Mucosa of descending colon (tissue), 3 donors: ENCODE measurements around the gene UCHL1. TPM values are rescaled to one million over a fixed set of nuclear protein-coding genes. Genes with fewer than 3 reads are reported as not detected.
A peak's percentile ranks its signal among the peaks of the same experiment; 100 is the strongest.
"Not testable (repeated sequence)": the region's sequence is repeated elsewhere in the genome, so short reads cannot be mapped to it uniquely, and the experiment has no call there.

Experiments
- ATAC-seq: fragments of 200-7000 bp; cut with Tn5 transposase; one replicate; pipeline ENCODE4 v1.9.1; 2020; ENCODE audit warnings: mild to moderate bottlenecking, moderate library complexity
- DNase-seq, 3 donors: peaks; one replicate each; pipeline ENCODE4 v3.0.0-alpha.2; 2020
- H3K36me3 ChIP-seq: fragments of 200-600 bp; one replicate; pipeline ENCODE4 v1.8.0; 2021; ENCODE audit warnings: low read depth, mild to moderate bottlenecking
- H3K4me1 ChIP-seq: fragments of 200-600 bp; one replicate; pipeline ENCODE4 v1.8.0; 2021; ENCODE audit warnings: low read depth, mild to moderate bottlenecking
- H3K4me3 ChIP-seq: fragments of 200-600 bp; one replicate; pipeline ENCODE4 v1.8.0; 2021; ENCODE audit warnings: mild to moderate bottlenecking
- H3K9me3 ChIP-seq: fragments of 200-600 bp; one replicate; pipeline ENCODE4 v1.8.0; 2021; ENCODE audit warnings: mild to moderate bottlenecking
- CTCF ChIP-seq: fragments of 200-600 bp; IDR thresholded peaks from one replicate; pipeline ENCODE4 v1.8.0; 2022; ENCODE audit warnings: antibody characterized with exemption, mild to moderate bottlenecking
- intact Hi-C, 2 donors: fragments of 100-400 bp; cut with DNase I in 1 of 2; cut with micrococcal nuclease in 1 of 2; formaldehyde crosslinking; loops; one replicate each; pipeline versions ENCODE4 v1.11.0 to v1.11.1; 2022; cut with DNase I, micrococcal nuclease
- total RNA-seq, 3 donors: library from RNA; stranded (reverse); fragmentation: NEBNext Ultra II Directional in 2 of 3; extraction: Animal tissue kit (Norgen Biotek cat#: 25700) in 2 of 3; gene quantifications; one replicate each; pipeline versions ENCODE4 v1.2.1 to v1.2.4, GENCODE V29; 2021 to 2023
- donor health status: DM: no; HTN: no; CAD: no; lungs with moderate emphysema.
- donor health status: DM: no; HTN: no; CAD: no.
- donor health status: DM: no; HTN: yes; CAD: no.

The UCHL1 gene
- total RNA-seq, 3 donors from 2014 or later, result 4.1 to 76.0 (median 11.1) TPM

- Histone ChIP-seq H3K4me1 (no peaks in the 10 kb centered on the region), H3K9me3 (no peaks in the 10 kb centered on the region), H3K36me3 (no peaks in the 10 kb centered on the region), H3K4me3 (no peak overlapping the region)
- intact Hi-C loops, result no loop called here
- ATAC-seq (peak; percentile 69), DNase-seq (no peak)
- no peak for TF ChIP-seq CTCF
These were observed 50.9 kb downstream of the UCHL1 start for GRCh38 chr4:41307638-41308037.

- ATAC-seq, result no peak
- H3K4me3 ChIP-seq, result no peak overlapping the region
- intact Hi-C loops, result no loop called here
- no peaks in the 10 kb centered on the region for H3K4me1 ChIP-seq
- DNase-seq, result no peak
- no peaks in the 10 kb centered on the region for H3K36me3 ChIP-seq
- H3K9me3 ChIP-seq, result no peaks in the 10 kb centered on the region
- no peak for TF ChIP-seq CTCF
These were observed 51.7 kb downstream of the UCHL1 start for GRCh38 chr4:41308398-41308797.

- intact Hi-C loops, result not testable (repeated sequence)
These were observed 58.7 kb downstream of the UCHL1 start for GRCh38 chr4:41315426-41315825.

GRCh38 chr4:41315862-41316261 is 59.1 kb downstream of the UCHL1 start:
- intact Hi-C loops, result no loop called here
- TF ChIP-seq CTCF, result no peak
- no peaks in the 10 kb centered on the region for H3K9me3 ChIP-seq
- no peaks in the 10 kb centered on the region for H3K36me3 ChIP-seq
- no peak overlapping the region for H3K4me3 ChIP-seq
- ATAC-seq (no peak), DNase-seq (no peak)
- H3K4me1 ChIP-seq, result no peaks in the 10 kb centered on the region

More at GRCh38 chr4:41315426-41315825, 58.7 kb downstream of the UCHL1 start:
- not testable (repeated sequence) for H3K4me3 ChIP-seq, H3K36me3 ChIP-seq, H3K9me3 ChIP-seq, DNase-seq, ATAC-seq, H3K4me1 ChIP-seq

Other genes with a start within 250 kb of the UCHL1 start
- 10 to 100 TPM; 26.3 to 68.3 (median 29.6) TPM for gene APBB2, start 42.4 kb upstream of the UCHL1 start, total RNA-seq